ENCODE data around the gene ZNF350.

Gene ZNF350

GRCh38 chr19:51946602-51947001, 40.0 kb downstream of the ZNF350 start:
- no peak for DNase-seq (ENCODE audit: low read depth, low spot score)
- H3K4me3 ChIP-seq (ENCODE audit: low read depth, low read length): no peak overlapping the region
- POLR2A ChIA-PET: no interaction called here
- CTCF ChIA-PET: no interaction called here
- TF ChIP-seq, protein P1, sequence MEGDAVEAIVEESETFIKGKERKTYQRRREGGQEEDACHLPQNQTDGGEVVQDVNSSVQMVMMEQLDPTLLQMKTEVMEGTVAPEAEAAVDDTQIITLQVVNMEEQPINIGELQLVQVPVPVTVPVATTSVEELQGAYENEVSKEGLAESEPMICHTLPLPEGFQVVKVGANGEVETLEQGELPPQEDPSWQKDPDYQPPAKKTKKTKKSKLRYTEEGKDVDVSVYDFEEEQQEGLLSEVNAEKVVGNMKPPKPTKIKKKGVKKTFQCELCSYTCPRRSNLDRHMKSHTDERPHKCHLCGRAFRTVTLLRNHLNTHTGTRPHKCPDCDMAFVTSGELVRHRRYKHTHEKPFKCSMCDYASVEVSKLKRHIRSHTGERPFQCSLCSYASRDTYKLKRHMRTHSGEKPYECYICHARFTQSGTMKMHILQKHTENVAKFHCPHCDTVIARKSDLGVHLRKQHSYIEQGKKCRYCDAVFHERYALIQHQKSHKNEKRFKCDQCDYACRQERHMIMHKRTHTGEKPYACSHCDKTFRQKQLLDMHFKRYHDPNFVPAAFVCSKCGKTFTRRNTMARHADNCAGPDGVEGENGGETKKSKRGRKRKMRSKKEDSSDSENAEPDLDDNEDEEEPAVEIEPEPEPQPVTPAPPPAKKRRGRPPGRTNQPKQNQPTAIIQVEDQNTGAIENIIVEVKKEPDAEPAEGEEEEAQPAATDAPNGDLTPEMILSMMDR (IDR thresholded peaks at IDR 0.05; ENCODE audit: insufficient read depth, low read length, missing control alignments): no peak

DNA sequence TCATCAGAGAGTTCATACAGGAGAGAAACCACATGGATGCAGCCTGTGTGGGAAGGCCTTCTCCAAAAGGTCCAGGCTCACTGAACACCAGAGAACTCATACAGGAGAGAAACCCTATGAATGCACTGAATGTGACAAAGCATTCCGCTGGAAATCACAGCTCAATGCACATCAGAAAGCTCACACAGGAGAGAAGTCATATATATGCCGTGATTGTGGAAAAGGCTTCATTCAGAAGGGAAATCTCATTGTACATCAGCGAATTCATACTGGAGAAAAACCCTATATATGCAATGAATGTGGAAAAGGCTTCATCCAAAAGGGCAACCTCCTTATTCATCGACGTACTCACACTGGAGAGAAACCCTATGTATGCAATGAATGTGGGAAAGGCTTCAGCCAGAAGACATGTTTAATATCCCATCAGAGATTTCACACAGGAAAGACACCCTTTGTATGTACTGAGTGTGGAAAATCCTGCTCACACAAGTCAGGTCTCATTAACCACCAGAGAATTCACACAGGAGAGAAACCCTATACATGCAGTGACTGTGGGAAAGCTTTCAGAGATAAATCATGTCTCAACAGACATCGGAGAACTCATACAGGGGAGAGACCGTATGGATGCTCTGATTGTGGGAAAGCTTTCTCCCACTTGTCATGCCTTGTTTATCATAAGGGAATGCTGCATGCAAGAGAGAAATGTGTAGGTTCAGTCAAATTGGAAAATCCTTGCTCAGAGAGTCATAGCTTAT, 41.7 kb downstream of the ZNF350 start:
- TF ChIP-seq, protein P1 (IDR thresholded peaks at IDR 0.05; ENCODE audit: insufficient read depth, low read length, missing control alignments): no peak
- ChIA-PET POLR2A (no interaction called here), CTCF (no interaction called here)
- no peak overlapping the region for H3K4me3 ChIP-seq (ENCODE audit: low read depth, low read length)
- no peak for DNase-seq (ENCODE audit: low read depth, low spot score)

GRCh38 chr19:51938936-51939335, 47.7 kb downstream of the ZNF350 start:
- CTCF ChIA-PET: no interaction called here
- no peak overlapping the region for H3K4me3 ChIP-seq (ENCODE audit: low read depth, low read length)
- no peak for DNase-seq (ENCODE audit: low read depth, low spot score)
- TF ChIP-seq, protein P1 (IDR thresholded peaks at IDR 0.05; ENCODE audit: insufficient read depth, low read length, missing control alignments): no peak
- POLR2A ChIA-PET: no interaction called here

DNA sequence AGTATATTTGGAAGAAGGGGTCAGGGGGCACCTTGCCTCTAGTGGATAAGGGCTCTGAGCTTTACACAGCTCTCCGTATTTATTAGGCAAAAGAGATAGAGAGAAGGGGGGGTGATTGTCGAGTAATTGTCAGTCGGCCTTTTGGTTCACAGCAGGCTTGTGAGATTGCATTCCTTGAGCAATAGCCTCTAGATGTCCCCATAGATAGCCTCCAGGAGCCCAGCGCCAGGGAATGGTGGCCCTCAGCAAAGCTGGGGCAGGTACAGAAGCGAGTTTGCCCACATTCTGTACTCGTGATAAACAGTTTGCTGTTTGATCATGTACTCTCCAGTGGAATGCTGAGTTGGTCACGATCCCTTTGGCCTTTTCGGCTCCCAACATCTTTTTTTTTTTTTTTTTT, 54.7 kb downstream of the ZNF350 start:
- no peak for DNase-seq (ENCODE audit: low read depth, low spot score)
- POLR2A ChIA-PET: no interaction called here
- CTCF ChIA-PET: no interaction called here

GRCh38 chr19:51927859-51928258, 58.8 kb downstream of the ZNF350 start:
- ChIA-PET CTCF (no interaction called here), POLR2A (no interaction called here)

More for the DNA sequence above, 54.7 kb downstream of the ZNF350 start:
- H3K4me3 ChIP-seq (ENCODE audit: low read depth, low read length): no peak overlapping the region
- TF ChIP-seq, protein P1 (IDR thresholded peaks at IDR 0.05; ENCODE audit: insufficient read depth, low read length, missing control alignments): no peak

More at GRCh38 chr19:51927859-51928258, 58.8 kb downstream of the ZNF350 start:
- TF ChIP-seq, protein P1 (IDR thresholded peaks at IDR 0.05; ENCODE audit: insufficient read depth, low read length, missing control alignments): no peak
- peak overlapping the region; percentile 91 for H3K4me3 ChIP-seq (ENCODE audit: low read depth, low read length)
- DNase-seq (ENCODE audit: low read depth, low spot score): no peak

Measured in AG04449 (cell line).